PC-3 (cell line): Measurements from ENCODE around the gene SLC26A8. TPM values are rescaled to one million over a fixed set of nuclear protein-coding genes. Genes with fewer than 3 reads are reported as not detected.

ENCODE experiments used
- ATAC-seq: fragments of 200-7000 bp; cut with Tn5 transposase; 2 replicates; pipeline ENCODE4 v1.9.1; 2020; ENCODE audit warnings: mild to moderate bottlenecking, moderate library complexity
- Bru-seq: library from RNA; stranded (reverse); fragments of 400-500 nt; gene quantifications from one replicate; lab custom pipeline; 2021; lab: Mats Ljungman, UMichigan
- BruChase-seq, 2 experiments: library from RNA; stranded (reverse); fragments of 400-500 nt; gene quantifications; one replicate each; lab custom pipeline; 2021; lab: Mats Ljungman, UMichigan
- BruUV-seq: library from RNA; stranded (reverse); fragments of 400-500 nt; replicated peaks from 2 replicates; lab custom pipeline; 2021; lab: Mats Ljungman, UMichigan
- CTCF ChIA-PET: fragments of 300-600 bp; sonication (Branson Sonifier 250); formaldehyde crosslinking; loops from one replicate; lab custom pipeline; 2022; ENCODE audit warnings: antibody characterized with exemption; lab: Charles Lee
- POLR2A ChIA-PET: fragments of 300-600 bp; sonication (Branson Sonifier 250); formaldehyde crosslinking; loops from one replicate; lab custom pipeline; 2022; ENCODE audit warnings: antibody characterized with exemption; ENCODE audit not compliant: unreplicated experiment; lab: Charles Lee
- DNase-seq: peaks from one replicate; pipeline ENCODE4 v3.0.0-alpha.2; 2015
- H2AFZ ChIP-seq: fragments of 300-600 bp; sonication (generic); 2 replicates; pipeline ENCODE4 v1.6.0; 2016; ENCODE audit warnings: antibody characterized with exemption, low read length
- H3F3A ChIP-seq: fragments of 300-600 bp; sonication (generic); one replicate; pipeline ENCODE4 v1.6.0; 2017; ENCODE audit warnings: antibody characterized with exemption, low read length, control low read depth, mild to moderate bottlenecking; ENCODE audit not compliant: unreplicated experiment
- H3K27ac ChIP-seq: fragments of 300-600 bp; sonication (generic); 2 replicates; pipeline ENCODE4 v1.5.1; 2016; ENCODE audit warnings: mild to moderate bottlenecking, low read length
- H3K27me3 ChIP-seq: fragments of 300-600 bp; sonication (generic); 2 replicates; pipeline ENCODE4 v1.6.1; 2016; ENCODE audit warnings: low read length, mixed read lengths
- H3K36me3 ChIP-seq: fragments of 300-600 bp; sonication (generic); 2 replicates; pipeline ENCODE4 v1.6.1; 2016; ENCODE audit warnings: low read depth, mixed run types, low read length, mixed read lengths
- H3K4me1 ChIP-seq: fragments of 300-600 bp; sonication (generic); 2 replicates; pipeline ENCODE4 v1.5.1; 2016; ENCODE audit warnings: low read length; ENCODE audit not compliant: insufficient read depth
- H3K4me2 ChIP-seq: fragments of 300-600 bp; sonication (generic); 2 replicates; pipeline ENCODE4 v1.6.0; 2016; ENCODE audit warnings: low read length
- H3K4me3 ChIP-seq: fragments of 300-600 bp; sonication (generic); 2 replicates; pipeline ENCODE4 v1.5.1; 2016; ENCODE audit warnings: mild to moderate bottlenecking, low read length, mixed read lengths
- H3K79me2 ChIP-seq: fragments of 300-600 bp; sonication (generic); 2 replicates; pipeline ENCODE4 v1.6.1; 2017; ENCODE audit warnings: low read length, mixed read lengths
- H3K9ac ChIP-seq: fragments of 300-600 bp; sonication (generic); 2 replicates; pipeline ENCODE4 v1.6.0; 2016; ENCODE audit warnings: mild to moderate bottlenecking, low read length
- H3K9me2 ChIP-seq: fragments of 300-600 bp; sonication (generic); replicated peaks from 2 replicates; pipeline ENCODE4 v1.6.1; 2016; ENCODE audit warnings: mixed run types, low read length, mixed read lengths
- H3K9me3 ChIP-seq: fragments of 300-600 bp; sonication (generic); 2 replicates; pipeline ENCODE4 v1.6.1; 2016; ENCODE audit warnings: low read length, mixed read lengths
- H4K20me1 ChIP-seq: fragments of 300-600 bp; sonication (generic); 2 replicates; pipeline ENCODE4 v1.6.1; 2016; ENCODE audit warnings: low read length, mixed read lengths
- EZH2 ChIP-seq: fragments of 300-600 bp; sonication (generic); IDR thresholded peaks from one replicate; pipeline ENCODE4 v1.6.1; 2017; ENCODE audit warnings: antibody characterized with exemption, mild to moderate bottlenecking, low read length; ENCODE audit not compliant: unreplicated experiment
- EZH2phosphoT487 ChIP-seq: fragments of 300-600 bp; sonication (generic); IDR thresholded peaks from 2 replicates; pipeline ENCODE4 v1.6.1; 2018; ENCODE audit warnings: mild to moderate bottlenecking, antibody characterized with exemption, low read length, borderline replicate concordance
- intact Hi-C: fragments of 100-400 bp; cut with micrococcal nuclease; formaldehyde crosslinking; loops from 2 replicates; pipeline ENCODE4 v1.9.0; 2023
- long read RNA-seq: library from polyadenylated mRNA; unstranded; transcript quantifications from one replicate; pipeline ENCODE4 v2.0.0, GENCODE V29; 2021; ENCODE audit not compliant: unreplicated experiment
- total RNA-seq: library from RNA; depleted of rRNA; stranded (reverse); fragments of >200 nt; gene quantifications from 2 replicates; pipeline ENCODE4 v1.2.3, GENCODE V29; 2014; rRNA removed
- TF ChIP-seq, protein P1 (sequence below): fragments of 300-600 bp; sonication (generic); conservative IDR thresholded peaks from 2 replicates; pipeline ENCODE4 v1.5.1; 2017; ENCODE audit warnings: antibody characterized with exemption, low read depth, mild to moderate bottlenecking, low read length

The SLC26A8 gene, protein sequence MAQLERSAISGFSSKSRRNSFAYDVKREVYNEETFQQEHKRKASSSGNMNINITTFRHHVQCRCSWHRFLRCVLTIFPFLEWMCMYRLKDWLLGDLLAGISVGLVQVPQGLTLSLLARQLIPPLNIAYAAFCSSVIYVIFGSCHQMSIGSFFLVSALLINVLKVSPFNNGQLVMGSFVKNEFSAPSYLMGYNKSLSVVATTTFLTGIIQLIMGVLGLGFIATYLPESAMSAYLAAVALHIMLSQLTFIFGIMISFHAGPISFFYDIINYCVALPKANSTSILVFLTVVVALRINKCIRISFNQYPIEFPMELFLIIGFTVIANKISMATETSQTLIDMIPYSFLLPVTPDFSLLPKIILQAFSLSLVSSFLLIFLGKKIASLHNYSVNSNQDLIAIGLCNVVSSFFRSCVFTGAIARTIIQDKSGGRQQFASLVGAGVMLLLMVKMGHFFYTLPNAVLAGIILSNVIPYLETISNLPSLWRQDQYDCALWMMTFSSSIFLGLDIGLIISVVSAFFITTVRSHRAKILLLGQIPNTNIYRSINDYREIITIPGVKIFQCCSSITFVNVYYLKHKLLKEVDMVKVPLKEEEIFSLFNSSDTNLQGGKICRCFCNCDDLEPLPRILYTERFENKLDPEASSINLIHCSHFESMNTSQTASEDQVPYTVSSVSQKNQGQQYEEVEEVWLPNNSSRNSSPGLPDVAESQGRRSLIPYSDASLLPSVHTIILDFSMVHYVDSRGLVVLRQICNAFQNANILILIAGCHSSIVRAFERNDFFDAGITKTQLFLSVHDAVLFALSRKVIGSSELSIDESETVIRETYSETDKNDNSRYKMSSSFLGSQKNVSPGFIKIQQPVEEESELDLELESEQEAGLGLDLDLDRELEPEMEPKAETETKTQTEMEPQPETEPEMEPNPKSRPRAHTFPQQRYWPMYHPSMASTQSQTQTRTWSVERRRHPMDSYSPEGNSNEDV
- total RNA-seq (not detected in 2 replicates), Bru-seq, nascent RNA (percentile 2 among the genes with signal in this experiment), BruChase-seq, experiment 1, labeled RNA remaining after a 6-hour chase (percentile 2 among the genes with signal in this experiment), BruChase-seq, experiment 2, labeled RNA remaining after a 2-hour chase (percentile 8 among the genes with signal in this experiment)
- long read RNA-seq, partial matches to known transcripts, result 0 of 4 reads
- long read RNA-seq, other reads (novel, unspliced or antisense), result 4 of 4 reads

DNA sequence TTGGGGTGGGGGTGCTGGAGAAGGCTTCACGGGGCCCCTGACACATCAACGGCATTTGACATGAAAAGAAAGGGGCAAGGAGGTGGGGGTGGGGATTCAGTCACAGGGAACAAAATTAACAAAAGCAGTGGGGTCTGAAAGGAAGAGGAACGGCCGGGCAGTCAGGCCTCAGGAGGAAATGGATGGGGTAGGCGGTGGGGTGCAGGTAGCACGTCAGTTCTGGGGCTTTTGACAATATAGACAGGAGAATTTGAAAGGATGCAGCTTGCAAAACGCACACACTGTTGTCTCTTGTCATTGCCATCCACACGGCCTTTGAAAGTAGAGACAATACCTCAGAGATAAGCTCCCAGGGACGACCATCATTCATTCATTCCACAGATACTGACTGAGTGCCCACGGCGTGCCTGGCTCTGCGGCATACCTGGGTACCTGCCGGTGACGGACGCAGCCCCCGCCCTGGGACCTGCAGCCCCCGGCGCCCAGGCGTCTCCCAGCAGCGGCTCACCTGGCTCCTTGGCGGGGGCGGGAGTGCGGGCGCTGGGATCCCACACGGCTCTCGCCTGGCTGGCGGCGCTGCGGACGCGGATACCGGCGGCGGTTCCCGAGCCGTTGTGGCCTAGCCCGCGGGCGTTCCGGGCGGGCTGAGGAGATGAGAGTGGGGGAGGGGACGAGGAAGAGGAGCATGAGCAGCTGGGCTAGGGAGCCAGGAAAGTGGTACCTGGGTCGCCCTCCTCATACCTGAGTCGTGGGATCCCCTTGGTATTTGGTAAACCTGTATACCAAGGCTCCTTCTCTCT lies at the start of gene SLC26A8:
Gene SLC26A8, minus strand, starts transcription at position 646 of the 800 bp plus-strand sequence. CDS start 4,934 bp downstream, outside the sequence.
- Histone ChIP-seq H3K4me2 (no peak within 1 kb of the TSS), H2AFZ (no peak within 1 kb of the TSS), H4K20me1 (0 out of 2 replicates have a peak, but pooled peaks cover 3% of the 10 kb centered on the region), H3K4me1 (0 out of 2 replicates have a peak, but pooled peaks cover 8% of the 10 kb centered on the region), H3F3A (no peaks in the 10 kb centered on the region), H3K36me3 (no peaks in the 10 kb centered on the region), H3K27me3 (no peaks in the 10 kb centered on the region), H3K9ac (no peak within 1 kb of the TSS), H3K79me2 (peaks cover 16% of the 10 kb centered on the region), H3K27ac (no peak within 1 kb of the TSS), H3K9me2 (no peaks in the 10 kb centered on the region), H3K4me3 (no peak within 1 kb of the TSS), H3K9me3 (no peaks in the 10 kb centered on the region)
- CTCF ChIA-PET, result no interaction called here
- ATAC-seq (no peak), DNase-seq (no peak)
- POLR2A ChIA-PET, result no interaction called here
- intact Hi-C loops, result no loop called here
- TF ChIP-seq, protein P1, sequence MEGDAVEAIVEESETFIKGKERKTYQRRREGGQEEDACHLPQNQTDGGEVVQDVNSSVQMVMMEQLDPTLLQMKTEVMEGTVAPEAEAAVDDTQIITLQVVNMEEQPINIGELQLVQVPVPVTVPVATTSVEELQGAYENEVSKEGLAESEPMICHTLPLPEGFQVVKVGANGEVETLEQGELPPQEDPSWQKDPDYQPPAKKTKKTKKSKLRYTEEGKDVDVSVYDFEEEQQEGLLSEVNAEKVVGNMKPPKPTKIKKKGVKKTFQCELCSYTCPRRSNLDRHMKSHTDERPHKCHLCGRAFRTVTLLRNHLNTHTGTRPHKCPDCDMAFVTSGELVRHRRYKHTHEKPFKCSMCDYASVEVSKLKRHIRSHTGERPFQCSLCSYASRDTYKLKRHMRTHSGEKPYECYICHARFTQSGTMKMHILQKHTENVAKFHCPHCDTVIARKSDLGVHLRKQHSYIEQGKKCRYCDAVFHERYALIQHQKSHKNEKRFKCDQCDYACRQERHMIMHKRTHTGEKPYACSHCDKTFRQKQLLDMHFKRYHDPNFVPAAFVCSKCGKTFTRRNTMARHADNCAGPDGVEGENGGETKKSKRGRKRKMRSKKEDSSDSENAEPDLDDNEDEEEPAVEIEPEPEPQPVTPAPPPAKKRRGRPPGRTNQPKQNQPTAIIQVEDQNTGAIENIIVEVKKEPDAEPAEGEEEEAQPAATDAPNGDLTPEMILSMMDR, result no peak
- TF ChIP-seq EZH2phosphoT487 (no peak), EZH2 (no peak)
- BruUV-seq, result no TSS peak

DNA sequence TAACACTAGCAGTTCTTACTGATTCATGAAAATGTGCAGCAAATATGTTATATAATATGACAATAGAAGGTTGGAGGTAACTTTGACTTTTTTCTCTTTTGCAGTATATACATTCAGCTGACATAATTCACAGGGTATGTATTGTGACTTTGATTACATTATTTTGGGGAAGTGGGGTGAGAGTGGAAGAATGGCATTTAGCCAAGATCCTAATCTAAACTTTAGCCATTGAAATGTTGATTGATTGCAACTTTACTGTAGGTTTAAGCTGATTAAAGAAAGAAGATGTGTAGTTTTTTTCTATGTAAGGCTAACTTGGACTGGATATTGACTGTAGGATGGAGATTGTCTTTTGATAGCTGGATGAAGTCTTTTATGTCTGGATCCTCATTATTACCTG lies 49.1 kb upstream of the SLC26A8 start:
- Histone ChIP-seq H3K4me2 (no peak overlapping the region), H3K9me2 (no peaks in the 10 kb centered on the region), H4K20me1 (peaks cover 15% of the 10 kb centered on the region), H3F3A (no peaks in the 10 kb centered on the region), H3K4me1 (no peaks in the 10 kb centered on the region), H3K9ac (no peak overlapping the region), H3K27ac (no peak overlapping the region), H3K4me3 (no peak overlapping the region), H3K79me2 (peaks cover 39% of the 10 kb centered on the region), H3K27me3 (no peaks in the 10 kb centered on the region), H3K9me3 (no peaks in the 10 kb centered on the region), H2AFZ (no peak overlapping the region), H3K36me3 (peaks cover 27% of the 10 kb centered on the region)
- TF ChIP-seq EZH2phosphoT487, result no peak
- TF ChIP-seq EZH2, result no peak
- TF ChIP-seq, protein P1, result no peak
- CTCF ChIA-PET, result interaction anchor here (0.7 kb wide), 1 partner anchor 45 kb away, joined by 4 read pairs; no protein-coding TSS in a partner anchor
- ATAC-seq (no peak), DNase-seq (peak; percentile 12)
- POLR2A ChIA-PET, result interaction anchor here (0.6 kb wide), 1 partner anchor 38 kb away, joined by 3 read pairs; no protein-coding TSS in a partner anchor
- no TSS peak for BruUV-seq
- intact Hi-C loops, result no loop called here
